Loucy (cell line): Measurements from ENCODE around the gene DOK1.

Source experiments
- H2AFZ ChIP-seq: fragments of 200-600 bp; sonication (generic); 2 replicates; pipeline ENCODE4 v1.6.0; 2016; ENCODE audit warnings: antibody characterized with exemption, mild to moderate bottlenecking, low read length, moderate library complexity
- H3F3A ChIP-seq: fragments of 200-600 bp; 2 replicates; pipeline ENCODE4 v1.6.0; 2016; ENCODE audit warnings: antibody characterized with exemption, low read depth, mild to moderate bottlenecking
- H3K27me3 ChIP-seq: fragments of 200-600 bp; sonication (generic); 2 replicates; pipeline ENCODE4 v1.6.1; 2014; ENCODE audit warnings: low read length, mild to moderate bottlenecking; ENCODE audit not compliant: insufficient read depth, poor library complexity, severe bottlenecking
- H3K36me3 ChIP-seq: fragments of 200-600 bp; sonication (generic); 2 replicates; pipeline ENCODE4 v1.6.1; 2016; ENCODE audit warnings: low read length; ENCODE audit not compliant: insufficient read depth
- H3K4me1 ChIP-seq: fragments of 200-600 bp; sonication (generic); 2 replicates; pipeline ENCODE4 v1.5.1; 2014; ENCODE audit warnings: low read length, mild to moderate bottlenecking; ENCODE audit not compliant: insufficient read depth, poor library complexity, severe bottlenecking
- H3K4me2 ChIP-seq: fragments of 200-600 bp; sonication (generic); 2 replicates; pipeline ENCODE4 v1.6.0; 2014; ENCODE audit warnings: antibody characterized with exemption, low read length, low read depth, mild to moderate bottlenecking; ENCODE audit not compliant: poor library complexity, severe bottlenecking
- H3K4me3 ChIP-seq: fragments of 200-600 bp; sonication (generic); 2 replicates; pipeline ENCODE4 v1.5.1; 2014; ENCODE audit warnings: low read length, mild to moderate bottlenecking, mixed read lengths; ENCODE audit not compliant: poor library complexity, severe bottlenecking
- H3K79me2 ChIP-seq: fragments of 200-600 bp; sonication (generic); 2 replicates; pipeline ENCODE4 v1.6.1; 2014; ENCODE audit warnings: low read length; ENCODE audit not compliant: insufficient read depth
- H3K9ac ChIP-seq: fragments of 200-600 bp; sonication (generic); 2 replicates; pipeline ENCODE4 v1.6.0; 2014; ENCODE audit warnings: mild to moderate bottlenecking, low read depth, low read length, moderate library complexity; ENCODE audit not compliant: poor library complexity, severe bottlenecking
- H3K9me2 ChIP-seq: fragments of 200-600 bp; sonication (generic); replicated peaks from 2 replicates; pipeline ENCODE4 v1.6.1; 2016; ENCODE audit warnings: low read depth, low read length, mixed read lengths
- H3K9me3 ChIP-seq: fragments of 200-600 bp; sonication (generic); 2 replicates; pipeline ENCODE4 v1.6.1; 2014; ENCODE audit warnings: mild to moderate bottlenecking, antibody characterized with exemption, low read length, low read depth; ENCODE audit not compliant: insufficient read depth
- H4K20me1 ChIP-seq: fragments of 200-600 bp; sonication (generic); 2 replicates; pipeline ENCODE4 v1.6.0; 2014; ENCODE audit warnings: antibody characterized with exemption, low read length, mild to moderate bottlenecking; ENCODE audit not compliant: insufficient read depth, poor library complexity, severe bottlenecking
- EZH2phosphoT487 ChIP-seq: fragments of 200-600 bp; IDR thresholded peaks from 2 replicates; pipeline ENCODE4 v1.6.1; 2018; ENCODE audit warnings: antibody characterized with exemption, mild to moderate bottlenecking, moderate library complexity, borderline replicate concordance
- TF ChIP-seq, protein P1 (sequence below): fragments of 200-600 bp; sonication (generic); conservative IDR thresholded peaks from 2 replicates; pipeline ENCODE4 v1.5.1; 2014; ENCODE audit warnings: mild to moderate bottlenecking, antibody characterized with exemption, low read length

DOK1 gene

GRCh38 chr2:74525717-74526648 is 28.5 kb upstream of the DOK1 start, which contains the start of gene DQX1:
TSS of gene DQX1 (minus strand) at chr2:74526231. CDS start at chr2:74525729, 502 bp downstream.
- no peak within 1 kb of the TSS for H2AFZ ChIP-seq
- peaks cover 24% of the 10 kb centered on the region for H3K4me1 ChIP-seq
- H3K36me3 ChIP-seq = peaks cover 17% of the 10 kb centered on the region; the same call in 1 of the 2 replicates
- peak within 1 kb of the TSS; percentile 100 for H3K4me2 ChIP-seq
- no peaks in the 10 kb centered on the region for H3K9me3 ChIP-seq
- peaks cover 4% of the 10 kb centered on the region for H3K27me3 ChIP-seq
- 0 out of 2 replicates have a peak, but pooled peaks cover 3% of the 10 kb centered on the region for H3F3A ChIP-seq
- H3K4me3 ChIP-seq = no peak within 1 kb of the TSS
- H3K79me2 ChIP-seq = peaks cover 42% of the 10 kb centered on the region
- peaks cover 18% of the 10 kb centered on the region for H4K20me1 ChIP-seq
- TF ChIP-seq, protein P1, sequence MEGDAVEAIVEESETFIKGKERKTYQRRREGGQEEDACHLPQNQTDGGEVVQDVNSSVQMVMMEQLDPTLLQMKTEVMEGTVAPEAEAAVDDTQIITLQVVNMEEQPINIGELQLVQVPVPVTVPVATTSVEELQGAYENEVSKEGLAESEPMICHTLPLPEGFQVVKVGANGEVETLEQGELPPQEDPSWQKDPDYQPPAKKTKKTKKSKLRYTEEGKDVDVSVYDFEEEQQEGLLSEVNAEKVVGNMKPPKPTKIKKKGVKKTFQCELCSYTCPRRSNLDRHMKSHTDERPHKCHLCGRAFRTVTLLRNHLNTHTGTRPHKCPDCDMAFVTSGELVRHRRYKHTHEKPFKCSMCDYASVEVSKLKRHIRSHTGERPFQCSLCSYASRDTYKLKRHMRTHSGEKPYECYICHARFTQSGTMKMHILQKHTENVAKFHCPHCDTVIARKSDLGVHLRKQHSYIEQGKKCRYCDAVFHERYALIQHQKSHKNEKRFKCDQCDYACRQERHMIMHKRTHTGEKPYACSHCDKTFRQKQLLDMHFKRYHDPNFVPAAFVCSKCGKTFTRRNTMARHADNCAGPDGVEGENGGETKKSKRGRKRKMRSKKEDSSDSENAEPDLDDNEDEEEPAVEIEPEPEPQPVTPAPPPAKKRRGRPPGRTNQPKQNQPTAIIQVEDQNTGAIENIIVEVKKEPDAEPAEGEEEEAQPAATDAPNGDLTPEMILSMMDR = no peak
- TF ChIP-seq EZH2phosphoT487 = no peak
- H3K9ac ChIP-seq = no peak within 1 kb of the TSS
- no peaks in the 10 kb centered on the region for H3K9me2 ChIP-seq

DNA sequence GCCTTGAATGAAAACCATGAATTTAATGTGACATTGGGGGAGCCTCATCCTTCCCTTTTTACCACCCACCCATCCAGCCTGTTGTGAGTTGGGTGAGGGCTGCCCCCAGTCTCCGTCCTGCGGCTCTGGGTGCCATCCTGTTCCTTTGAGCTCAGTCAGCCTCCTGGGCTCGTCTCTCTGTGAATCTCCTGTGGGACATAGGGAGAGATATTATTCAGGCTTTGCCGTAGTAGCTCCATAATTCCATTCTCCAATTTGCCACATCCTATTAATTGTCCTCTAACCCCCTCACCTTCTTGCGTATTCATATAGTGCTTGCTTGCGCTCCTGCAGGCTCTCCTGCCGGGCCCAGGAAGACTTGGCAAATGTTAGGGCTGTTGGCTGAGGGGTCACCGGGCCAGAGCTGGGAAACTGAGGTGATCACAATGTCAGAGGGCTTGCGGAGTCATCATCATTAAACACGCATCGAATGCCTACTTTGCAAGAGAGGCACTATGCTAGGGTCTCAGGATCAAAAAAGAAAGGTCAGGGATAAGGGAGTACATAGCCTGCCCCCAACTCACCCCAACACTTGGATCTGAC is 27.8 kb upstream of the DOK1 start:
- H3K36me3 ChIP-seq = peaks cover 17% of the 10 kb centered on the region; the same call in 1 of the 2 replicates
- H3K9me2 ChIP-seq = no peaks in the 10 kb centered on the region
- peaks cover 50% of the 10 kb centered on the region for H3K79me2 ChIP-seq
- H3K4me2 ChIP-seq = peak overlapping the region; percentile 100
- H3F3A ChIP-seq = 0 out of 2 replicates have a peak, but pooled peaks cover 3% of the 10 kb centered on the region
- no peaks in the 10 kb centered on the region for H3K9me3 ChIP-seq
- no peak overlapping the region for H3K4me3 ChIP-seq
- no peak overlapping the region for H2AFZ ChIP-seq
- peaks cover 31% of the 10 kb centered on the region for H3K4me1 ChIP-seq
- H3K9ac ChIP-seq = no peak overlapping the region
- TF ChIP-seq EZH2phosphoT487 = no peak
- TF ChIP-seq, protein P1 = no peak
- peaks cover 4% of the 10 kb centered on the region for H3K27me3 ChIP-seq
- peaks cover 18% of the 10 kb centered on the region for H4K20me1 ChIP-seq

- Histone ChIP-seq H3K27me3 (peaks cover 4% of the 10 kb centered on the region), H3K9ac (peak overlapping the region; percentile 93), H3K4me3 (peak overlapping the region; percentile 100), H3K4me2 (peak overlapping the region; percentile 100), H3K9me2 (no peaks in the 10 kb centered on the region), H4K20me1 (peaks cover 22% of the 10 kb centered on the region), H3F3A (0 out of 2 replicates have a peak, but pooled peaks cover 3% of the 10 kb centered on the region), H3K9me3 (no peaks in the 10 kb centered on the region), H3K79me2 (peaks cover 53% of the 10 kb centered on the region), H3K4me1 (peaks cover 35% of the 10 kb centered on the region), H3K36me3 (peaks cover 19% of the 10 kb centered on the region; the same call in 1 of the 2 replicates), H2AFZ (no peak overlapping the region)
- TF ChIP-seq, protein P1 = no peak
- no peak for TF ChIP-seq EZH2phosphoT487
Observed at GRCh38 chr2:74527741-74528140, 26.8 kb upstream of the DOK1 start.
